ENCODE results near the gene NFYA. TPM values are rescaled to one million over a fixed set of nuclear protein-coding genes. Genes with fewer than 3 reads are reported as not detected.

The NFYA gene
- total RNA-seq, 1 experiment from 2014 or later, result 34.7 TPM

- TF ChIP-seq, protein P1, sequence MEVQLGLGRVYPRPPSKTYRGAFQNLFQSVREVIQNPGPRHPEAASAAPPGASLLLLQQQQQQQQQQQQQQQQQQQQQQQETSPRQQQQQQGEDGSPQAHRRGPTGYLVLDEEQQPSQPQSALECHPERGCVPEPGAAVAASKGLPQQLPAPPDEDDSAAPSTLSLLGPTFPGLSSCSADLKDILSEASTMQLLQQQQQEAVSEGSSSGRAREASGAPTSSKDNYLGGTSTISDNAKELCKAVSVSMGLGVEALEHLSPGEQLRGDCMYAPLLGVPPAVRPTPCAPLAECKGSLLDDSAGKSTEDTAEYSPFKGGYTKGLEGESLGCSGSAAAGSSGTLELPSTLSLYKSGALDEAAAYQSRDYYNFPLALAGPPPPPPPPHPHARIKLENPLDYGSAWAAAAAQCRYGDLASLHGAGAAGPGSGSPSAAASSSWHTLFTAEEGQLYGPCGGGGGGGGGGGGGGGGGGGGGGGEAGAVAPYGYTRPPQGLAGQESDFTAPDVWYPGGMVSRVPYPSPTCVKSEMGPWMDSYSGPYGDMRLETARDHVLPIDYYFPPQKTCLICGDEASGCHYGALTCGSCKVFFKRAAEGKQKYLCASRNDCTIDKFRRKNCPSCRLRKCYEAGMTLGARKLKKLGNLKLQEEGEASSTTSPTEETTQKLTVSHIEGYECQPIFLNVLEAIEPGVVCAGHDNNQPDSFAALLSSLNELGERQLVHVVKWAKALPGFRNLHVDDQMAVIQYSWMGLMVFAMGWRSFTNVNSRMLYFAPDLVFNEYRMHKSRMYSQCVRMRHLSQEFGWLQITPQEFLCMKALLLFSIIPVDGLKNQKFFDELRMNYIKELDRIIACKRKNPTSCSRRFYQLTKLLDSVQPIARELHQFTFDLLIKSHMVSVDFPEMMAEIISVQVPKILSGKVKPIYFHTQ (CRISPR knock-in tag; IDR thresholded peaks at IDR 0.05), result no peak
- no peak for TF ChIP-seq NFATC4 (CRISPR knock-in tag; IDR thresholded peaks at IDR 0.05)
These were observed 15.7 kb downstream of the NFYA start (continued) for GRCh38 chr6:41088451-41088850.

DNA sequence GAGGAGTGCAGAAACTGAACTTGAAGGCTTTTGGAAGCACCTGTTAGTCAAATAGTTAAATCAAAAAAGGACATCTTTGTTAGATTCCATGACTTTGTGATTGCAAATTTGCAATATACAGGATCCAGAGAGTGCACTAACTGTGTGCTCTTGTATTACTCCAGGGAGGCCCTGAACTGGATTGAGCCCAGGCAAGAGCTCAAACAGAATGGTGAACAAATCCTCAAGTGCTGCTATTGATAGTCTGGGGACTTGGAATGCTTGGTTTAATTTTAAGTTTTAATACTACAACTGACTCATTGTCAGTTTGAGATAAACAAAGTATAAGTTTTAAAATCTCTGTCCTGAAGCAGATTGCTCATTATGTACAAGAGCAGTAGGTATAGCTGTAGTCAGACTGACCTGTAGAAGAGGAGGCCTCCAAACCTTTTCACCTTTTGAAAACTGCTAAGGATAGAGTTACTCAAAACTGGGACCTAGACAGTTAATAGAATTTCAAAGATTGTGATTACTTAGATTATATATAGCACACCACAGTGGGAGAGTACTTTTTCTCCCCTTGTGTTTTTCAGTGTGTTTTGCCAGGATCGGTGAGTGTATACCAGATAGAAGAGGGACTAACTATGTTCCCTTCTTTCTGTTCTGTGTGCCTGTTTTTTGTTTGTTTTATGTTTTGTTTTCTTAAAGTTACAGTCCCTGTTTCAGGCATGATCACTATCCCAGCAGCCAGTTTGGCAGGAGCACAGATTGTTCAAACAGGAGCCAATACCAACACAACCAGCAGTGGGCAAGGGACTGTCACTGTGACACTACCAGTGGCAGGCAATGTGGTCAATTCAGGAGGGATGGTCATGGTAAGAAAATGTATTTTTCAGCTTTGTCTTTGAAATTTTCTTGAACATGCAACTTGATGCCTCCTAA is 18.3 kb downstream of the NFYA start:
- Mint-ChIP-seq H3K27me3 (ENCODE audit: low read depth) (no peaks in the 10 kb centered on the region), H3K4me1 (no peaks in the 10 kb centered on the region), H3K27ac (no peak overlapping the region), H3K9me3 (no peaks in the 10 kb centered on the region), H3K36me3 (peaks cover 84% of the 10 kb centered on the region), H3K4me3 (no peak overlapping the region)
- POLR2A ChIA-PET, result interaction anchor here (1.3 kb wide), 1 partner anchor 10 kb away, joined by 3 read pairs; no protein-coding TSS in a partner anchor
- DNase-seq (ENCODE audit: low spot score) (no peak), ATAC-seq (no peak)
- CTCF ChIA-PET, result interaction anchor here (1.1 to 2.0 kb wide), 3 partner anchors 91 to 101 kb away, joined by 3 to 7 read pairs (median 4); no protein-coding TSS in a partner anchor
- TF ChIP-seq, protein P2, sequence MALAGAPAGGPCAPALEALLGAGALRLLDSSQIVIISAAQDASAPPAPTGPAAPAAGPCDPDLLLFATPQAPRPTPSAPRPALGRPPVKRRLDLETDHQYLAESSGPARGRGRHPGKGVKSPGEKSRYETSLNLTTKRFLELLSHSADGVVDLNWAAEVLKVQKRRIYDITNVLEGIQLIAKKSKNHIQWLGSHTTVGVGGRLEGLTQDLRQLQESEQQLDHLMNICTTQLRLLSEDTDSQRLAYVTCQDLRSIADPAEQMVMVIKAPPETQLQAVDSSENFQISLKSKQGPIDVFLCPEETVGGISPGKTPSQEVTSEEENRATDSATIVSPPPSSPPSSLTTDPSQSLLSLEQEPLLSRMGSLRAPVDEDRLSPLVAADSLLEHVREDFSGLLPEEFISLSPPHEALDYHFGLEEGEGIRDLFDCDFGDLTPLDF (CRISPR knock-in tag; IDR thresholded peaks at IDR 0.05), result no peak
- TF ChIP-seq FOXP4 (CRISPR knock-in tag; IDR thresholded peaks at IDR 0.05), result no peak
- no peak for TF ChIP-seq MYBL2 (CRISPR knock-in tag; IDR thresholded peaks at IDR 0.05)
- TF ChIP-seq CDX4 (CRISPR knock-in tag; IDR thresholded peaks at IDR 0.05; ENCODE audit: borderline replicate concordance), result no peak
- no peak for TF ChIP-seq ZNF317 (CRISPR knock-in tag; IDR thresholded peaks at IDR 0.05; ENCODE audit: borderline replicate concordance, low read depth)
- TF ChIP-seq FOXK1 (CRISPR knock-in tag; IDR thresholded peaks at IDR 0.05), result no peak
- no peak for TF ChIP-seq CTCF (IDR thresholded peaks at IDR 0.05)
- no peak for TF ChIP-seq RORB (CRISPR knock-in tag; IDR thresholded peaks at IDR 0.05)
- no peak for TF ChIP-seq ESRRA (CRISPR knock-in tag; IDR thresholded peaks at IDR 0.05; ENCODE audit: borderline replicate concordance)
- TF ChIP-seq SMAD4 (CRISPR knock-in tag; IDR thresholded peaks at IDR 0.05), result no peak
- no peak for TF ChIP-seq HMGXB4 (CRISPR knock-in tag; IDR thresholded peaks at IDR 0.05)
- TF ChIP-seq GRHL2 (CRISPR knock-in tag; IDR thresholded peaks at IDR 0.05; ENCODE audit: insufficient replicate concordance, severe bottlenecking), result no peak
- TF ChIP-seq TCF7 (CRISPR knock-in tag; IDR thresholded peaks at IDR 0.05; ENCODE audit: low read depth), result no peak
- no peak for TF ChIP-seq CBFB (CRISPR knock-in tag; IDR thresholded peaks at IDR 0.05; ENCODE audit: low read depth)
- no peak for TF ChIP-seq MXD4 (CRISPR knock-in tag; IDR thresholded peaks at IDR 0.05; ENCODE audit: borderline replicate concordance)
- no peak for TF ChIP-seq NFYB (CRISPR knock-in tag; conservative IDR thresholded peaks at IDR 0.05; ENCODE audit: low read depth)
- TF ChIP-seq ELF4 (CRISPR knock-in tag; IDR thresholded peaks at IDR 0.05; ENCODE audit: low read depth), result no peak
- TF ChIP-seq ZBTB43 (CRISPR knock-in tag; IDR thresholded peaks at IDR 0.05), result no peak

All from WTC11 (cell line).